ENCODE data around the gene SPSB4.

GRCh38 chr3:141055536-141056445 is 4.6 kb downstream of the SPSB4 start:
- TF ChIP-seq, protein P1, sequence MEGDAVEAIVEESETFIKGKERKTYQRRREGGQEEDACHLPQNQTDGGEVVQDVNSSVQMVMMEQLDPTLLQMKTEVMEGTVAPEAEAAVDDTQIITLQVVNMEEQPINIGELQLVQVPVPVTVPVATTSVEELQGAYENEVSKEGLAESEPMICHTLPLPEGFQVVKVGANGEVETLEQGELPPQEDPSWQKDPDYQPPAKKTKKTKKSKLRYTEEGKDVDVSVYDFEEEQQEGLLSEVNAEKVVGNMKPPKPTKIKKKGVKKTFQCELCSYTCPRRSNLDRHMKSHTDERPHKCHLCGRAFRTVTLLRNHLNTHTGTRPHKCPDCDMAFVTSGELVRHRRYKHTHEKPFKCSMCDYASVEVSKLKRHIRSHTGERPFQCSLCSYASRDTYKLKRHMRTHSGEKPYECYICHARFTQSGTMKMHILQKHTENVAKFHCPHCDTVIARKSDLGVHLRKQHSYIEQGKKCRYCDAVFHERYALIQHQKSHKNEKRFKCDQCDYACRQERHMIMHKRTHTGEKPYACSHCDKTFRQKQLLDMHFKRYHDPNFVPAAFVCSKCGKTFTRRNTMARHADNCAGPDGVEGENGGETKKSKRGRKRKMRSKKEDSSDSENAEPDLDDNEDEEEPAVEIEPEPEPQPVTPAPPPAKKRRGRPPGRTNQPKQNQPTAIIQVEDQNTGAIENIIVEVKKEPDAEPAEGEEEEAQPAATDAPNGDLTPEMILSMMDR (IDR thresholded peaks at IDR 0.05 in 8 of 11, conservative IDR thresholded peaks at IDR 0.05 in 3 of 11) = no peak
- TF ChIP-seq POLR2AphosphoS5 (IDR thresholded peaks at IDR 0.05) = no peak
